ENCODE results near the gene TPRX1.
"Not testable (repeated sequence)": the region's sequence is repeated elsewhere in the genome, so short reads cannot be mapped to it uniquely, and the experiment has no call there.

TPRX1 gene

GRCh38 chr19:47802521-47803043 is 1.8 kb downstream of the TPRX1 start:
- H3K4me3 ChIP-seq (ENCODE audit: low read depth, low read length) = no peak overlapping the region
- no peaks in the 10 kb centered on the region for H3K4me1 ChIP-seq (ENCODE audit: control insufficient read depth, insufficient read depth, low read length)
- H3K9ac ChIP-seq (ENCODE audit: low read length) = peak overlapping the region; percentile 23
- no peaks in the 10 kb centered on the region for H3K36me3 ChIP-seq (ENCODE audit: control insufficient read depth, insufficient read depth, low read length)
- no peaks in the 10 kb centered on the region for H3K27me3 ChIP-seq (ENCODE audit: control insufficient read depth, insufficient read depth, low read length)
- H3K9me3 ChIP-seq (ENCODE audit: control insufficient read depth, insufficient read depth, low read depth, low read length) = 0 out of 2 replicates have a peak, but pooled peaks cover 3% of the 10 kb centered on the region
- no peak overlapping the region for H3K27ac ChIP-seq (ENCODE audit: low read depth, low read length)

- Histone ChIP-seq H3K4me3 (ENCODE audit: low read depth, low read length) (no peak overlapping the region), H3K27ac (ENCODE audit: low read depth, low read length) (no peak overlapping the region), H3K9ac (ENCODE audit: low read length) (no peak overlapping the region), H3K36me3 (ENCODE audit: control insufficient read depth, insufficient read depth, low read length) (no peaks in the 10 kb centered on the region), H3K9me3 (ENCODE audit: control insufficient read depth, insufficient read depth, low read depth, low read length) (0 out of 2 replicates have a peak, but pooled peaks cover 3% of the 10 kb centered on the region), H3K4me1 (ENCODE audit: control insufficient read depth, insufficient read depth, low read length) (no peaks in the 10 kb centered on the region), H3K27me3 (ENCODE audit: control insufficient read depth, insufficient read depth, low read length) (no peaks in the 10 kb centered on the region)
These were observed 3.1 kb downstream of the TPRX1 start for GRCh38 chr19:47801270-47801669.

GRCh38 chr19:47798904-47799266 is 5.5 kb downstream of the TPRX1 start:
- H3K4me1 ChIP-seq (ENCODE audit: control insufficient read depth, insufficient read depth, low read length) = no peaks in the 10 kb centered on the region
- H3K27ac ChIP-seq (ENCODE audit: low read depth, low read length) = no peak overlapping the region
- H3K9me3 ChIP-seq (ENCODE audit: control insufficient read depth, insufficient read depth, low read depth, low read length) = 0 out of 2 replicates have a peak, but pooled peaks cover 3% of the 10 kb centered on the region
- no peaks in the 10 kb centered on the region for H3K27me3 ChIP-seq (ENCODE audit: control insufficient read depth, insufficient read depth, low read length)
- no peak overlapping the region for H3K9ac ChIP-seq (ENCODE audit: low read length)
- H3K4me3 ChIP-seq (ENCODE audit: low read depth, low read length) = no peak overlapping the region
- no peaks in the 10 kb centered on the region for H3K36me3 ChIP-seq (ENCODE audit: control insufficient read depth, insufficient read depth, low read length)

- Histone ChIP-seq H3K9me3 (ENCODE audit: control insufficient read depth, insufficient read depth, low read depth, low read length) (0 out of 2 replicates have a peak, but pooled peaks cover 3% of the 10 kb centered on the region), H3K9ac (ENCODE audit: low read length) (no peak overlapping the region), H3K4me1 (ENCODE audit: control insufficient read depth, insufficient read depth, low read length) (no peaks in the 10 kb centered on the region), H3K27ac (ENCODE audit: low read depth, low read length) (no peak overlapping the region), H3K36me3 (ENCODE audit: control insufficient read depth, insufficient read depth, low read length) (no peaks in the 10 kb centered on the region), H3K4me3 (ENCODE audit: low read depth, low read length) (no peak overlapping the region), H3K27me3 (ENCODE audit: control insufficient read depth, insufficient read depth, low read length) (no peaks in the 10 kb centered on the region)
These were observed 6.1 kb downstream of the TPRX1 start for GRCh38 chr19:47797996-47798903.

GRCh38 chr19:47796785-47797184 is 7.6 kb downstream of the TPRX1 start:
- Histone ChIP-seq H3K9me3 (ENCODE audit: control insufficient read depth, insufficient read depth, low read depth, low read length) (peaks cover 10% of the 10 kb centered on the region), H3K9ac (ENCODE audit: low read length) (no peak overlapping the region), H3K36me3 (ENCODE audit: control insufficient read depth, insufficient read depth, low read length) (no peaks in the 10 kb centered on the region), H3K4me3 (ENCODE audit: low read depth, low read length) (no peak overlapping the region), H3K27me3 (ENCODE audit: control insufficient read depth, insufficient read depth, low read length) (no peaks in the 10 kb centered on the region), H3K27ac (ENCODE audit: low read depth, low read length) (no peak overlapping the region), H3K4me1 (ENCODE audit: control insufficient read depth, insufficient read depth, low read length) (no peaks in the 10 kb centered on the region)

GRCh38 chr19:47794526-47794925 is 9.8 kb downstream of the TPRX1 start:
- H3K4me3 ChIP-seq (ENCODE audit: low read depth, low read length) = no peak overlapping the region
- no peak overlapping the region for H3K9ac ChIP-seq (ENCODE audit: low read length)
- no peaks in the 10 kb centered on the region for H3K27me3 ChIP-seq (ENCODE audit: control insufficient read depth, insufficient read depth, low read length)
- no peaks in the 10 kb centered on the region for H3K36me3 ChIP-seq (ENCODE audit: control insufficient read depth, insufficient read depth, low read length)
- peaks cover 7% of the 10 kb centered on the region for H3K9me3 ChIP-seq (ENCODE audit: control insufficient read depth, insufficient read depth, low read depth, low read length)
- no peaks in the 10 kb centered on the region for H3K4me1 ChIP-seq (ENCODE audit: control insufficient read depth, insufficient read depth, low read length)
- H3K27ac ChIP-seq (ENCODE audit: low read depth, low read length) = no peak overlapping the region

- H3K27ac ChIP-seq (ENCODE audit: low read depth, low read length) = no peak overlapping the region
- H3K9ac ChIP-seq (ENCODE audit: low read length) = no peak overlapping the region
- no peak overlapping the region for H3K4me3 ChIP-seq (ENCODE audit: low read depth, low read length)
- H3K9me3 ChIP-seq (ENCODE audit: control insufficient read depth, insufficient read depth, low read depth, low read length) = peaks cover 7% of the 10 kb centered on the region
- H3K27me3 ChIP-seq (ENCODE audit: control insufficient read depth, insufficient read depth, low read length) = no peaks in the 10 kb centered on the region
- H3K36me3 ChIP-seq (ENCODE audit: control insufficient read depth, insufficient read depth, low read length) = no peaks in the 10 kb centered on the region
- no peaks in the 10 kb centered on the region for H3K4me1 ChIP-seq (ENCODE audit: control insufficient read depth, insufficient read depth, low read length)
These were observed 11.7 kb downstream of the TPRX1 start for GRCh38 chr19:47792616-47793015.

GRCh38 chr19:47790398-47790814 is 13.9 kb downstream of the TPRX1 start:
- no peaks in the 10 kb centered on the region for H3K27me3 ChIP-seq (ENCODE audit: control insufficient read depth, insufficient read depth, low read length)
- H3K27ac ChIP-seq (ENCODE audit: low read depth, low read length) = peak overlapping the region; percentile 41; the same call in 1 of the 2 replicates
- H3K9me3 ChIP-seq (ENCODE audit: control insufficient read depth, insufficient read depth, low read depth, low read length) = peaks cover 7% of the 10 kb centered on the region
- peak overlapping the region; percentile 6; the same call in 1 of the 2 replicates for H3K4me3 ChIP-seq (ENCODE audit: low read depth, low read length)
- H3K36me3 ChIP-seq (ENCODE audit: control insufficient read depth, insufficient read depth, low read length) = peaks cover 7% of the 10 kb centered on the region
- peak overlapping the region; percentile 11 for H3K9ac ChIP-seq (ENCODE audit: low read length)
- no peaks in the 10 kb centered on the region for H3K4me1 ChIP-seq (ENCODE audit: control insufficient read depth, insufficient read depth, low read length)

GRCh38 chr19:47789811-47790210 is 14.5 kb downstream of the TPRX1 start:
- H3K9ac ChIP-seq (ENCODE audit: low read length) = peak overlapping the region; percentile 11
- not testable (repeated sequence) for H3K27me3 ChIP-seq (ENCODE audit: control insufficient read depth, insufficient read depth, low read length); H3K9me3 ChIP-seq (ENCODE audit: control insufficient read depth, insufficient read depth, low read depth, low read length); H3K4me1 ChIP-seq (ENCODE audit: control insufficient read depth, insufficient read depth, low read length)
- peaks cover 10% of the 10 kb centered on the region for H3K36me3 ChIP-seq (ENCODE audit: control insufficient read depth, insufficient read depth, low read length)
- H3K27ac ChIP-seq (ENCODE audit: low read depth, low read length) = peak overlapping the region; percentile 41; the same call in 1 of the 2 replicates
- peak overlapping the region; percentile 6; the same call in 1 of the 2 replicates for H3K4me3 ChIP-seq (ENCODE audit: low read depth, low read length)

GRCh38 chr19:47787307-47787706 is 17.0 kb downstream of the TPRX1 start:
- peaks cover 32% of the 10 kb centered on the region for H3K36me3 ChIP-seq (ENCODE audit: control insufficient read depth, insufficient read depth, low read length)
- H3K4me1 ChIP-seq (ENCODE audit: control insufficient read depth, insufficient read depth, low read length); H3K9ac ChIP-seq (ENCODE audit: low read length); H3K27ac ChIP-seq (ENCODE audit: low read depth, low read length); H3K27me3 ChIP-seq (ENCODE audit: control insufficient read depth, insufficient read depth, low read length); H3K9me3 ChIP-seq (ENCODE audit: control insufficient read depth, insufficient read depth, low read depth, low read length); H3K4me3 ChIP-seq (ENCODE audit: low read depth, low read length): not testable (repeated sequence)

GRCh38 chr19:47786566-47786965 is 17.8 kb downstream of the TPRX1 start:
- H3K4me3 ChIP-seq (ENCODE audit: low read depth, low read length) = no peak overlapping the region
- no peak overlapping the region for H3K9ac ChIP-seq (ENCODE audit: low read length)
- H3K4me1 ChIP-seq (ENCODE audit: control insufficient read depth, insufficient read depth, low read length) = no peaks in the 10 kb centered on the region
- H3K9me3 ChIP-seq (ENCODE audit: control insufficient read depth, insufficient read depth, low read depth, low read length) = no peaks in the 10 kb centered on the region
- H3K27ac ChIP-seq (ENCODE audit: low read depth, low read length) = no peak overlapping the region
- no peaks in the 10 kb centered on the region for H3K27me3 ChIP-seq (ENCODE audit: control insufficient read depth, insufficient read depth, low read length)
- H3K36me3 ChIP-seq (ENCODE audit: control insufficient read depth, insufficient read depth, low read length) = peaks cover 39% of the 10 kb centered on the region
